ENCODE data around the gene SGO2.
"Not testable (repeated sequence)": the region's sequence is repeated elsewhere in the genome, so short reads cannot be mapped to it uniquely, and the experiment has no call there.

Gene SGO2

DNA sequence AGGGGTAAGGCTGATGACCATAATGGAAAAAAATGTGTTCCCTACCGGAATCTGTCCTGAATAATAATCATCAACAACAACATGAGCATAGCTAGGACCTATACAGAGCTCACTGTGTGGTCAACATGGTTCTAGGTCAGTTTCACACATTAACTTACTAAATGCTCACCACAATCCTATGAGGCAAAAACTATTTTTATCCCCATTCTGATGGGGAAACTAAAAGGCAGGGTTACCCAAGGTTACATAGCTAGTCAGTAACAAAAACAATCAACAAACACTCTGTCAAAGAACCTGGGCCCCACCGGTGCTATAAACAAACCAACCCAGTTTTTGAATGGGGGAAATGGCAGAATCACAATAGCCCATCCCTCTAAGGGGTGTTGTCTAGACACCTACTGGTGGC is 100.0 kb downstream of the SGO2 start:
- no peak for DNase-seq

DNA sequence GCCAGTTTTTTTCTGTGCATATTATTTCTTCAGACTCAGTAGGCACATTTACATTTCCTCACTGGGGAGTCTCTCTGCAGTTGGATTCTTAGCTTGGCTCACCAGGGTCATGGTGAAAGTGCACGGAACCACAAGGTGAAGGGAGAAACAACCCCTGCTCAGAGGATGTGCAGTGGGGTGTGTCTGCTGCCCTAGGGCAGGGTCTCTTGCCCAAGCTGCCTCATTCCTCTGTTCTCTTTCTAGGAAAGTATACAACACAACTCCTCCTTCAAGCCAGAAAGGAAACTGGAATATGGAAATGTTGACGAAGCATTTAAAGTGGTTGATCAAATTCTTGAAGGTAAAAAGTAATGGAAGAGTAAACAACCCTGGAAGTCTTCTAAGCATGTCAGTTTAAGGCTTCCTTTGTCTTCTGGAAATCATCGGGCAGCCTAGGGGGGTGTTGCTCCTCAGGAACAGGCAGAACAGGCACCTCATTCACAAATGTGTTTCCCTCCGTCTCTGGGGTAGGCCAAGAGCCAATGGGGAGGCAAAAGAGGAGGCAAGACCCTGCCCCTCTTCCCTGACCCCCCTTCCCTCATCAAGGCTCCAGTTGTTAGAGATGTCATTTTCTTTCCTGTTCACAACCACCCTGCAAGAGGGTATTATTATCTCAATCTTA is 101.2 kb downstream of the SGO2 start:
- no peak for DNase-seq

DNA sequence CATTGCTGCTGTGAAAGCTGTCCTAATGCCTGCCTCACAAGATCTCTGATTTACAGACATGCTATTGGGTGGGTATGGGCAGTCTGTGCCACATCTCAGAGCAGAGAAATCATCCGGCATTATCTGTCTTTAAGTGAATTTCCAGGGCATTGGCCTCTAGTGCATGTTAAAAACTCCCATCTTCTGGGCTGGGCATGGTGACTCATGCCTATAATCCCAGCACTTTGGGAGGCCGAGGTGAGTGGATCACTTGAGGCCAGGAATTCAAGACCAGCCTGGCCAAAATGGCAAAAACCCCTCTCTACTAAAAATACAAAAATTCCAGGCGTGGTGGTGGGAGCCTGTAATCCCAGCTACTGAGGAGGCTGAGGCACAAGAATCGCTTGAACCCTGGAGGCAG is 102.5 kb downstream of the SGO2 start:
- not testable (repeated sequence) for DNase-seq

DNA sequence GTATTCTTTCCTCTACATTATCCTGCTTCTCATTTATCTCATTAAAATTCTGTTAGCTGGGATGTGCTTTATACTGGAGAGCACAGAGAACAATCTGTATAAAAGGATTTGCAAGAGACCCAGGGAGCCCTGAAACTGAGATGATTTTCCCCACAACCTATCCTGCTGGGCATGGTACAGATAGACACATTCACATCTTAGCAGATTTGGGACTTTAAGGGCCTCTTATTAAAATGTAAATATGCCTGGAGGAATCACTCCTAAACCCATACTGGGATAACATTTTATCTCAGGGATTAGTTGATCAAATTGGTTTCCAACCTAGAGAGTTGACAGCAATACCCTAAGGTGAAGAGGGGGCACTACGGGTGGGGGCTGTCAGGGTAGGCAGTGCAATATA is 105.3 kb downstream of the SGO2 start:
- DNase-seq = no peak

Measured in activated CD4-positive, alpha-beta T cell treated with anti-CD3 and anti-CD28 coated beads for 4 hours (primary cell).